GM10266 (cell line): Measurements from ENCODE around the gene TMEM154.

Source experiments
- DNase-seq: peaks from one replicate; pipeline ENCODE4 v3.0.0; 2012; ENCODE audit errors: extremely low spot score
- TF ChIP-seq, protein P1 (sequence below): IDR thresholded peaks from 2 replicates; pipeline ENCODE4 v1.5.1; 2012; ENCODE audit warnings: mild to moderate bottlenecking, low read depth; ENCODE audit not compliant: control insufficient read depth, insufficient read depth; ENCODE audit errors: missing control alignments

TMEM154 gene

DNA sequence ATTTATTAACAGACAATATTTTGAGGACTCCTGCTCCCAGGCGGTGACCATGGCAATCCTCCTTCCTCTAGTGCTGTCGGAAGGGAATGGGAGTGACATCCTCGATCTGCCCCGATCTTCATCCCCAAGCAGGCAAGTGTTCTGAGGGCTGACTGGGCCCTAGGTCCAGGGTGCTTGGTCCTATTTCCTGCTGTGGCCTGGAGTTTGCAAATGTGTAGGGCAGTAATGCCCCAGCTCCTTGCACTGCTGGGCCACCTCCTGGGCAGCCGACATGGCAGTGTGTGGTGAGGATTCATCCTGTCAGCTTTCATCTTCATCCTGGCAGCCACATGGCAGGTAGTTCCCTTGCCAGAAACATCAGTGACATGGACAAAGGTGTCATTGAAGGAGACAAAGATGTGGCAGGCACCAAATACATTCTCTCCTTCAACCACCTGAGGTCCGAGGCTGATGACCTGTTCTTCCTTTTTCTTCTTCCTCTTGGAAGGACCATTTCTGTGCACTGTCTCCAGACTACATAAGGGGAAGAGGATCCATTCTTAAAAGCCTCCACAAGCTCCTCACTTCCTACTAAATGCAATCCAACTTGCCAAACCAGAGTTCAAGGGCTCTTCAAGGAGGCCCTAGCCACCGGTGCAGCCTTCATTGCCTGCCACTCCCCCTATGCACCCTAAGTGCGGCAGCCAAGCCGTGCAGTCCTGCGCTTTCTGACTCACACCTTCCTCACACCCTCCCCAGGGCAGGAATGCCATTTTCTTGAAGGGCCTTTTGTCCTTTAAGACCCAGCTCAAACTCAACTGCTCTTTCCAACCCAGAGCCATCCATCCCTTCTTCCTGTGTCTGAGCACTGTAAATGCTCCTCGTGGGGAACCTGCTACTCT lies 65.7 kb downstream of the TMEM154 start:
- TF ChIP-seq, protein P1, sequence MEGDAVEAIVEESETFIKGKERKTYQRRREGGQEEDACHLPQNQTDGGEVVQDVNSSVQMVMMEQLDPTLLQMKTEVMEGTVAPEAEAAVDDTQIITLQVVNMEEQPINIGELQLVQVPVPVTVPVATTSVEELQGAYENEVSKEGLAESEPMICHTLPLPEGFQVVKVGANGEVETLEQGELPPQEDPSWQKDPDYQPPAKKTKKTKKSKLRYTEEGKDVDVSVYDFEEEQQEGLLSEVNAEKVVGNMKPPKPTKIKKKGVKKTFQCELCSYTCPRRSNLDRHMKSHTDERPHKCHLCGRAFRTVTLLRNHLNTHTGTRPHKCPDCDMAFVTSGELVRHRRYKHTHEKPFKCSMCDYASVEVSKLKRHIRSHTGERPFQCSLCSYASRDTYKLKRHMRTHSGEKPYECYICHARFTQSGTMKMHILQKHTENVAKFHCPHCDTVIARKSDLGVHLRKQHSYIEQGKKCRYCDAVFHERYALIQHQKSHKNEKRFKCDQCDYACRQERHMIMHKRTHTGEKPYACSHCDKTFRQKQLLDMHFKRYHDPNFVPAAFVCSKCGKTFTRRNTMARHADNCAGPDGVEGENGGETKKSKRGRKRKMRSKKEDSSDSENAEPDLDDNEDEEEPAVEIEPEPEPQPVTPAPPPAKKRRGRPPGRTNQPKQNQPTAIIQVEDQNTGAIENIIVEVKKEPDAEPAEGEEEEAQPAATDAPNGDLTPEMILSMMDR: no peak
- DNase-seq: no peak

DNA sequence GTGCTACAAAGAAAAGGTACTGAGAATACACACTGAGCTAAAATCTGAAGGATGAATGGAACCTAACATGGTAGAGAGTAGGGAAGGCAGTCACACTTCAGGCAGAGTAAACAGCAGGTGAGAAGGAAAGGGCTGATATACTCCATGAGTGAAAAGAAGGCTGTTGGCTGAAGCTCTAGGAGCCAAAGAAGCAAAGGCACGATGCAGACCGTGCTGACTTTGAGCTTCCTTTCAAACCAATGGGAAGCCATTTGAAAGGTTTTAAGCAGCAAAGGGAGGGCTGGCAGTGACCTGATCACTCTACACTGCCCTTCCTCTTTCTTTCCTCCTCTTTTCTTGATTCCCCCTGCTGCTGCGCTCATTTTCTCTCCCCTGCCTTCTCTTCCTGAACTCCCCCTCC lies 66.4 kb downstream of the TMEM154 start:
- TF ChIP-seq, protein P1: no peak
- DNase-seq: no peak

DNA sequence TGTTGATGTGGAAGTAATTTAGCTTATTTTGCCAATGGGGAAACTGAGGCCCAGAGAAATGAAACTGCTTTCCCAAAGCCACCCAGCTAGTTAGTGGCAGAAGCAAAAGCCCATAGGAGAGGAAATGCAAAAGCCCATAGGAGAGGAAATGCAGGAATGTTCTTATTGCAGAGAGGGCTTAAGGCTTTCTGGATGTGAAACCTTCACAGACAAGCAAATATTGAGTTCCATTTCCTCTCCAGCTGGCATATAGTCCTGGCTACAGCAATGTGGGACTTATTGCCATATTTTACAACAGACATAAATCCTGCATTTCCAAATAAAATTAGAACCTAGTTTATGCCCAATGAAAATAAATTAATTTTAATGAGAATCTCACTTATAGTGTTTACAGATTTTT lies 69.7 kb downstream of the TMEM154 start:
- no peak for DNase-seq
- TF ChIP-seq, protein P1: no peak

DNA sequence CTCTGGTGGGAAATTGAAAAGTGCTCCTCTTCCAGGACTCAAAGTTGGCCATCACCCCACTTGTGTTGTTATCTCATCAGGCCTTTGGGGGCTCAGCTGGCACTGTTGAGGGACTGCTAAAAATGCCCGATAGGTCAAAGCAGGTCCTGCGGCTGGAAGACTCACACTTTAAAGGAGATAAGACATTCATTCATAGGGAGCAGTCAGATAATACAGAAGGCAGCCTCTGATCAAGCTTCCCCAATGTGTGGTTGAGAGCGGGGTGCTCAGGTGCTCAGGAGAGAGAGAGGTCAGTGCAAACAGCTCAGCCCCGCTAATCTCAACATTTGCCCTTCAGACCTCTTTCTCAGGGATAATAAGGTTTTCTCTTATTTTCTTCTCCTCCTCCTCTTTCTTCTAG lies 70.3 kb downstream of the TMEM154 start:
- TF ChIP-seq, protein P1: no peak
- DNase-seq: no peak

DNA sequence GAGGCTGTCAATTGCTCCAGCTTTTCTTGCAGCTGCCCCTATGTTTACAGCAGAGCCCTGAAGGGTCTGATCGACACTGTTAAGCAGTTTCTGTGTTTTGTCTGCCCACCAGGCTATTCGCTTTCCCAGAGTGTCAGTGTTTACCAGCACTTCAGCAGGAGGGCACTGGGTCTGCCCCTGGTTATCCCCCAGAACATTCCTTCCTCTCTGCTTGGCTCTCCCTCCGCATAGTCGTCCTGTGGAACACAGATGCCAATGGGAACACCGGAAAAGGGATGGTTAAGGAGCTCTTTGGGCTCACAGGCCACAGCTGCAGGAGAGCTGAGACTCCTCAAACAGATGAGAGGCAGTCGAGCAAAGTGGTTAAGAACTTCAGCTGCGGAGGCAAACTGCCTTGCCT lies 72.6 kb downstream of the TMEM154 start:
- no peak for DNase-seq
- TF ChIP-seq, protein P1: no peak

DNA sequence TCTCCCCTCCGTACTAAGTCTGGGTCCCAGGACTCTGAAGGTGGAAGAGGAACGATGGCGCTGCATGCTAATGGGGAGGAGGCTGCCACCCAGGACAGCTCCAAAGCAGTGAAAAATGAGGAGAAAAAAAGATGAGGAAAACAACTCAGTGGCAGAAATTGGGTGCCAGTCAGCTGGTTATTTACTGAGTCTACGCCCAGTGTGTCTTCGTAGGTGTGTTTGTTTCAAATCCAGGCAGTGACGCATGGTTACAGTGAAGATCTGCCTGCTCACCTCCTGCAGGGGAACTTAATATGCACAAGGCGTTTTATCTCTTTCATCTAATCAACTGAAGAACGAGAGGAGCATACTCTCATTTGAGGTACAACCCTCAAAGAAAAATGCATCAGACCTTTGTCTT lies 73.0 kb downstream of the TMEM154 start:
- no peak for DNase-seq
- TF ChIP-seq, protein P1: no peak

DNA sequence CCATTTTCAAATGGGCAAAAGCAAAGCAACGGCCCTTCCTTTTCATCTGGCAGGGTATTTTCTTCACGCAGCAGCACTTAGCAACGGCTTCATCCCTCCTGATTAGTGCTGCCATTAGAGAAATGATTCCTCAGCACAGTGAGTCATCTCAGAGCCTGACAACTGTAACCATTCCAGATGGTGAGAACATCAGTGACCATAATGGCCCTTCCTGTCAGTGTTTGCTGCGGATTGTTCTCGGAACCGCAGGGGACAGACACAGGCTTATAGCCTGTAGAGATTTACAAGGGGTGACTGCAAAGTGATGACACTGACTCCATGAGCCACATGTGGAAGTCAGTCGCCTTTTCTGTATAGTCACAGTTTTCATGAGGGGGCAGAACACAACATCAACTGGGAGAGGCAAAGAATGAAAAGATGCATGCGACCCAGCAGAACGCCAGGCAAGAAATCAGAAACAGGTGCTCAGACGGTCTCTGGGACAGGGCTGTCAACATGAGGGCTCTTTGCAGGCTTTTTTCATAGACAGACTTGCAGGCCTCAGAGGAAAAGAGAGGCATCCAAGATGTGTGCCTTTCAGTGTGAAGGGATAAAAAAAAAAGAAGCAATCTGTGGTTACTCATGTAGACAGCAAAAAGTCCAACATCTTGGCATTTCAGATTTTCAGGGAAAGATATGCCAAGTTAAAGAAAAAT lies 74.0 kb downstream of the TMEM154 start:
- no peak for DNase-seq
- TF ChIP-seq, protein P1: no peak
